Astrocyte (in vitro differentiated cells and primary cell): ENCODE results near the gene DPY19L3.
"Not testable (repeated sequence)": the region's sequence is repeated elsewhere in the genome, so short reads cannot be mapped to it uniquely, and the experiment has no call there.

Experiments used
- CTCF ChIP-seq: IDR thresholded peaks from 2 replicates; pipeline ENCODE4 v1.5.1; 2011; ENCODE audit warnings: low read depth, mild to moderate bottlenecking, inconsistent platforms, low read length, moderate library complexity; ENCODE audit not compliant: insufficient read depth
- EZH2 ChIP-seq: IDR thresholded peaks from 2 replicates; pipeline ENCODE4 v1.6.1; 2012; ENCODE audit warnings: mild to moderate bottlenecking, low read length, inconsistent platforms; ENCODE audit not compliant: insufficient read depth

- TF ChIP-seq CTCF, EZH2: not testable (repeated sequence)
Observed at GRCh38 chr19:32423944-32424343, 18.4 kb downstream of the DPY19L3 start.
